SW480 (cell line): ENCODE data around the gene RBFA.
A peak's percentile ranks its signal among the peaks of the same experiment; 100 is the strongest.
"Not testable (repeated sequence)": the region's sequence is repeated elsewhere in the genome, so short reads cannot be mapped to it uniquely, and the experiment has no call there.

Source experiments
- DNase-seq: peaks from one replicate; pipeline ENCODE4 v3.0.0-alpha.2; 2016; ENCODE audit warnings: low spot score

Gene RBFA, protein sequence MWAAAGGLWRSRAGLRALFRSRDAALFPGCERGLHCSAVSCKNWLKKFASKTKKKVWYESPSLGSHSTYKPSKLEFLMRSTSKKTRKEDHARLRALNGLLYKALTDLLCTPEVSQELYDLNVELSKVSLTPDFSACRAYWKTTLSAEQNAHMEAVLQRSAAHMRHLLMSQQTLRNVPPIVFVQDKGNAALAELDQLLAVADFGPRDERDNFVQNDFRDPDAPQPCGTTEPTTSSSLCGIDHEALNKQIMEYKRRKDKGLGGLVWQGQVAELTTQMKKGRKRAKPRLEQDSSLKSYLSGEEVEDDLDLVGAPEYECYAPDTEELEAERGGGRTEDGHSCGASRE

DNA sequence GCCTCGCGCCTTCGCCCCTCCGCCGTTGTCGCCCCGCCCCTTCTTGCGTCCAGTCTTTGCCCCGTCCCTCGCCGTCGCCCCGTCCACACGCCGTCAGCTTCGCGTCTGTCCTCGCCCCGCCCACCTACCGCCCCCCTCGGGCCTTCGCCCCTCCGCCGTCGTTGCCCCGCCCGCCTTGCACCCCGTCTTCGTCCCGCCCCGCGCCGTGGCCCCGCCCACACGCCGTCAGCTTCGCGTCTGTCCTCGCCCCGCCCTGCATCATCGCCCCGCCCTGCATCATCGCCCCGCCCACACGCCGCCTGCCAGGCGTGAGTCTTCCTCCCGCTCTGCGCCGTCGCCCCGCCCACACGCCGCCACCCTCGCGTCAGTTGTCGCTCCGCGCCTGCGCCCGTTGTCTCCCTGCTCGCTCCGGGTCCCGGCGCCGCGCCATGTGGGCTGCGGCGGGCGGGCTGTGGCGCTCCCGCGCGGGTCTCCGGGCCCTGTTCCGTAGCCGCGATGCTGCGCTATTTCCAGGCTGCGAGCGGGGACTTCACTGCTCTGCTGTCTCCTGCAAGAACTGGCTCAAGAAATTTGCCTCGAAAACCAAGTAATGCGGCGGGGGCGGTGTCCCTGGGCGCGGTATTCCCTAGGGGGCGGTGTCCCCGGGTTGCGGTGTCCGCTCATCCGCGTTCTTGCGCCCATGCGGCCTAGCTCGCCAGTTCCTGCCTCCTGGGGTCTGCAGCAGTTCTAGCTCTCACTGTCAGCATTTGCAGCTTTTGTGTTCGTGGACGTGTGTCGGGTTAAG, at the start of gene RBFA:
TSS of gene RBFA (plus strand) at position 367 of the 784 bp plus-strand sequence. CDS start at position 429, 62 bp downstream.
- DNase-seq: peak; percentile 86

DNA sequence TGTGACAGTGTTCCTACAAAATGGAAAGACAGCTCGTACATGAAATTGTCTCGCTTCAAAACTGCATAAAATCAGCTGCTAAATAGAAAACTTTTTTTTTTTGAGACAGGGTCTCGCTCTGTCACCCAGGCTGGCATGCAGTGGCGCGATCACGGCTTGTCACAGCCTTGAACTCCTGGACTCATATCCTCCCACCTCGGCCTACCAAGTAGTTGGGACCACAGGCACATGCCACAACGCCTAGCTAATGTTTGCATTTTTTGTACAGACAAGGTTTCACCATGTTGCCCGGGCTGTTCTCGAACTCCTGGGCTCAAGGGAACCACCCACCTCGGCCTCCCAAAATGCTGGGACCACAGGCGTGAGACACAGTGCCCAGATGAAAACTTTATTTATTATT, 49.1 kb upstream of the RBFA start:
- no peak for DNase-seq

DNA sequence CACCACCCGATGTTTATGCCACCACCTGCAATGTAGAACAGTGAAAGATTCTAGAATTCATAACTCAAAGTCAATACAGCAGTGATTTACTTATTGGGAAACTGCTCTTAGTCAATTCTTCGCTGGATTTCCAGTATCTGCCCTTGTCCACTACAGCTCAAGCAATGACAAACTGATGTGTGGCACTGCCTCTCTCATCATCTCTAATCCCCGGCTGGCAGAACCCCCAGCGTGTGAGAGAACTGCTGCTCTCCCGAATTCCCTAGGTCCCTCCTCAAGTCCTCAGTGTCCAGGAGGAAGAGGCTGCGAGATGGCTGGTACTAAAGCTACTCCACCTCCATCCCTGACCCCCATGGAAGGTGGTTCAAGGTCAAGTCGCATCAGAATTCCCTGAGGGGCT, 47.5 kb upstream of the RBFA start:
- no peak for DNase-seq

DNA sequence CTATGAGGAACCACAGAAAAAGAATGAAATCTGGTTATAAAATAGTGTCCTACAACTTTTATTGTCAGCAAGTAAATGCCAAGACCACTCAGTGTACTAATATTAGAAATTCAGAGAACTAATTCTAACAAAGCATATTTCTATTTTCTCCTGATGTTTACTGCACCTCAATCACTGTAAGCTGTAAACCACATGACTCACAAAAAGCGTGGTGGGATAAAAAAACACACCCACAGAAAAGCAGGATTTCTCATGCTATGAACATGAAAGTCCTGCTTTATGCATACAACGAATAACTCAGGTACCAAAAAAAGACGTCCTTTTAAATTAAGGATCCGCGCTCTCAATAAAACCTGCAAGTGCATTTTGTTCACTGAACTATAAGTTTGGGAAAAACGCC, 46.7 kb upstream of the RBFA start:
- no peak for DNase-seq

DNA sequence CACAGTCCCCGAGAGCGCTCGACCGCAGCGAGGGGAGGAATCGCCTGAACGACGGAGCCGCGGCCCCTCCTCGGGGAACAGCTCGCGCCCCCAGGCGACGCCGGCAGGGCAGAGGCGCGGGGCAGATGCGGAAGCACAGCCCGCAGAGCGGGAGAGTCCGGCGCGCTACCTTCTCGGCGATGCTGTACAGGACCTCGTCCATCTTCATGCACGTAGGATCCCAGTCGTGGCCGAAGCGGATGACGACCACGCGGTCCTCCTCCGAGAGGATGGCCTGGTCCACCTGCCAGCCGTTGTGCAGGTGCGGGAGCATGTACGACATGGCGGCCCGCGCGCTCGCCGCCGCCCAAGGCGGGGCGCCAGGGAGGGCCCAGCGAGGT, 46.2 kb upstream of the RBFA start:
- peak; percentile 31 for DNase-seq

DNA sequence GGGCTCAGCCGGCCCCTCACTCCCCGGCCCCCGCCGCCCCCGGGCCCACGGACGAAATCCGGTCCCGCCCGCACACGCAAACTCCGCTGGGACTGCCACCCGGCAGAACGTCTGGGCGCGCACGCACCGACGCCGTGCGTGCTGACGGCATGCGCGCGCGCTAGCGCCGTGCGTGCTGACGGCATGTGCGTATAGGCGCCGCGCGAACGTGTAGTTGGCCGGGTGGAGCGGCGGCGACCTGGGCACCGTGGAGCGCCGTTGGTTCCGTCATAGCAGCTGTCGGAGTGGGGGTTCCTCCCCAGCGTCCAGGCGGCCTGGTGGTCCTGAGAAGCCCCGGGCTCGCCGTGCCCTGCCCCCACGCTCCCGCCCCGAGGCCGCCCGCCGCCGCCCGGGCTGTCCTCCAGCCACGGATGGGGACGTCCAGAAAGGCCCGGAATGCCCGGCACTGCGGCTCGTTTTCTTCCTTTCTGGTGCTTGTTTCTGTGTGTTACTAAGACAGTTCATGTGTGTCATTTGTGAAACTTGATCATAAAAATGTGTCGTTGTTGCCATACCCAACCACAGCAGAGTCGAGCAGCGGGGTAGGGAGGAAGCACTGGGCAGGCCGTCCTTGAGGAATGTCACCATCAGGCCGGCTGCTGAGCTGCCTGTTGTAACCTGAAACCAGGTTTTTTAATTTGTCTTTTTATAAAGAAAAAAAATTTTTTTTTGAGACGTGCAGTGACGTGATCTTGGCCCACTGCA, 45.6 kb upstream of the RBFA start, which contains the start of gene TXNL4A:
TSS of gene TXNL4A (minus strand) at position 113 of the 744 bp plus-strand sequence. CDS start 171 bp downstream, outside the sequence.
- peak; percentile 64 for DNase-seq

DNA sequence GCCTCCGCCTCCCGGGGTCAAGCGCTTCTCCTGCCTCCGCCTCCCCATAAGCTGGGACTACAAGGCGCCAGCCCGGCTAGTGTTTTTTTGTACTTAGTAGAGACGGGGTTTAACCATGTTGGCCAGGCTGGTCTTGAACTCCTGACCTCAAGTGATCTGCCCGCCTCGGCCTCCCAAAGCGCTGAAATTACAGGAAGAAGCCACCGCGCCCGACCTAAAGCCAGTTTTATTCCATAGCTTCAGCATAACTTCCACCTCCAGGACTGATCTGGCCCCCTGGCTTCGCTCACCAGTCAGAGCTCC, 45.1 kb upstream of the RBFA start:
- DNase-seq: no peak

DNA sequence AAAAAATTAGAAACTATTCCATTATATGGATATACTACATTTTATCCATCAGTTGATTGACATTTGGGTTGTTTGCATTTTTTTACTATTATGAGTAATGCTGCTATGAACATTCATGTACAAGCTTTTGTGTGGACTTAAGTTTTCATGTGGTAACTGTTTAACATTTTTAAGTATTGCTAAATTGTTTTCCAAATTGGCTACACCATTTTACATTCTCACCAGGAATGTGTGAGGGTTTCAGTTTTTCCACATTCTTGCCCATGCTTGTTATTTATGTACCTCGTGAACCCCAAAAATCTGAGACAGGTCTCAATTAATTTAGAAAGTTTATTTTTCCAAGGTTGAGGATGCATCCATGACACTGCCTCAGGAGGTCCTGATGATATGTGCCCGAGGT, 42.7 kb upstream of the RBFA start:
- no peak for DNase-seq

DNA sequence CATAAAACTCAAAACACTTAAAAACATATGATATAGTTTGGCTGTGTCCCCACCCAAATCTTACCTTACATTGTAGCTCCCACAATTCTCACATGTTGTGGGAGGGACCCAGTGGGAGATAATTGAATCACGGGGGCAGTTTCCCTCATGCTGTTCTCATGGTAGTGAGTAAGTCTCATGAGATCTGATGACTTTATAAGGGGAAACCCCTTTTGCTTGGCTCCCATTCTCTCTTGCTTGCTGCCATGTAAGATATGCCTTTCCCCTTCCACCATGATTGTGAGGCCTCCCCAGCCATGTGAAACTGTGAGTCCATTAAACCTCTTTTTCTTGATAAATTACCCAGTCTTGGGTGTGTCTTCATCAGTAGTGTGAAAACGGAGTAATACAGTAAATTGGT, 34.5 kb upstream of the RBFA start:
- not testable (repeated sequence) for DNase-seq

DNA sequence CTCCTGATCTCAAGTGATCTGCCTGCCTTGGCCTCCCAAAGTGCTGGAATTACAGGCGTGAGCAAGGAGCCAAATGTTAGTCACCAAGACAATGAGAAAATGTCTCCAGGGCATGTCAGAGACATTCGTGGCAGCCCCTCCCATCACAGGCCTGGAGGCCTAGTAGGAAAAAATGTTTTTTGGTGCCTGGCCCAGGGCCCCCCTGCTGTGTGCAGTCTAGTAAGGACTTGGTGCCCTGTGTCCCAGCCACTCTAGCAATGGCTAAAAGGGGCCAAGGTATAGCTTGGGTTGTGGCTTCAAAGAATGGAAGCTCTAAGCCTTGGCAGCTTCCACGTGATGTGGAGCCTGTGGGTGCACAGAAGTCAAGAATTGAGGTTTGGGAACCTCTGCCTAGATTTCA, 33.4 kb upstream of the RBFA start:
- DNase-seq: no peak

DNA sequence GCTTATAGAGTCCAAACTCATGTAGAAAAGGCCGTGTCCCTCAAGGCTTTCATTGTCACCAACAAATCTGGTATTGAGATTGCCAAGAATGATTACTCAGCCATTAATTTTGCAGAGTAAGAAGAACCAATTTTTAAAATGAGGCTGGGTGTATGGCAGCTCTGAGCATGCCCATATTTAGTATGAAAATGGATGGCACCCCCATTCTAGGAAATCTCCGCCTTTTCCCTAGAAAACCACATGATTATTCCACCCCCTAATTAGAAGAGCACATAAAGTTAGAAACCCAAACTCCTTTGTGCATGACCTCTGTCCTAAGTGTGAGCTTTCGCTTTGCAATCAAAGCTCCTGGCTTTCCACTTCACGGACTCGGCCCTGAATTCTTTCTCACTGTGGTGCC, 31.8 kb upstream of the RBFA start:
- no peak for DNase-seq

DNA sequence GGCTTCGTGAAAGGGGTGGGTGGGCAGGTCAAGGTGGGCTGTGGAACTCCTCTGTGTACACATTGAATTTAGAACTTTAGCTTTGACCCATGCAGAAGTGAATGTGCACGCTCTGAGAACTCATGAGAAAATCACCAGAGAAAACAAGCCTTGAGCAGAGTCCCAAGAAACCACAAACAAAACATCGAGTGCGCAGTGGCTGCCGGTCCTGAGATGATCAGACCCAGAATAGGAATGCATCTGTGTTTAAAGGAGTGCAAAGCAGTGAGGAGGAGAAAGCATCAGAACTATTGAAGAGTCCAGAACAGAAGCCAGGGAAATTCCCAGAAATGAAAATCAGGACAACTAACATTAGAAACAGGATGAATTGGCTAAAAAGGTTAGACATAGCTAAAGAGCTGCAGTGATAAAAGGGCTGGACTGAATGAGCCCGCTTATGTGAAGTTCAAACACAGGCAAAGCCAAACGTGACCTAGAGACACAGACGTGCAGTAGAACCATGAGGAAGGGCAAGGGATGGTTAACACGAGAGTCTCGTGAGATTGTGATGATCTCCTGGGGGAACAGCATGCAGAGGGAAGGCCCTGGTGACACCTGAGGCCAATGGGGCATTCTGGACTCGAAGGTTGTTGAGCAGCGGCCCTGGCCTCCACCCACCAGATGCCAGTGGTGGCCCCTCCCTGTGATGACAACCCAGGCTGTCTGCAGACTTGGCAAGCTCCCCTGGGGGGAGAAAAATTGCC, 29.5 kb upstream of the RBFA start:
- no peak for DNase-seq

DNA sequence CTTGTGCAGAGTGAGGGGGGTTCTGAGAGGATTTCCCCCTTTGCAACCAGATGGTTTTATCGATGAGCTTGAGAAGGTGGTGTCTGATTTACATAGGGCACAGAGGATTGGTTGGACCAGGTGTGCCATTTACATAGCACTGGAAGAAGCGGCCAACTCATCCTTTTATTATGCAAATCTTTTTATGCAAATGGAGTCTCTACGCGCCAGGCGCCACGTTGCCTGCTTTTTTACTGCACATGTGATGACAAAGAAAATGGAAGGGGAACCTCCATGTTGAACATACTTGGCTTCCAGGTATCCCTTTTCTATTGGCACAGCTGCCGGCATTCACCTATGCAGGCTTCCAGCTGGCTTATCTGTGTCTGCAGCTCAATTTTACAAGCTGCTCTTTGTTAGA, 27.5 kb upstream of the RBFA start:
- DNase-seq: no peak

DNA sequence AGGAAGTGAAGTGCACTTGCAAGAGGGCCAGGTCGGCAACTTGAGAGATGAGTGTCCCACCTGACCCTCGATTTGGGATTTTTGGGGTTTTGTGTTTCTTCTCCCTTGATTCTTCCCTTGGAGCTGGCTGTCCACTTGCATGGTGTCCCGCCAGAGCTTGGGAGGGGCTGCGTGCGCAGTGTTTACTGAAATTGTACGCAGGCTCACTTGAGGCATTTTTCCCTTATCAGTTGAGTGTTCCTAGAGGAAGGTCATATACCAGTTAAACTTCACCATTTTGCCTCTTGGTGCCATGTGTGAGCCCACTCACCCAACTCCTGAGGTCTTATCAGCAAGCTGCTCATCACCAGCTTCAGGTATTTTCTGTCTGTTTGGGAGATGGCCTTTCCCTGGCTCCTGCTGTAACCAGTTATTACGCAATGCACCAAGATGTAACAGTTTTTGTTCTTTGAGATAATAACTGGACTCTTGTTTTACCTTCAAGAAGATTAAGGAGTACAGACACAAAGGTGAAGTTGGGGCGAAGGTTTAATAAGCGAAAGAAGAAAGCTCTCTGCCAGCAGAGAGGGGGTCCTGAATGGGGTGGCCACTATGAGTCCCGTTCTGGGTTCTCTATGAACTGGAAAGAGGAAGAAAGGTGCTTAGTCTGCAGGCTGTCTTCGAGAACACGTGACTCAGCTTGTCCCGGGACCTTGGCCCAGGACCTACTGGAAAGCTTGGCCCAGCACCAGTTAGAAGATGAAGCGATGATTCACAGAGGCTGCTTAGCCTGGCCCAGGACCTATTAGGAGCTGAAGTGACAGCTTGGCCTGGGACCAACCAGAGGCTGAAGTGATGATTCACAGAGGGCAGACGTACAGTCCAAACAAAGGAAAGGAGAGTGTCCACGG, 24.3 kb upstream of the RBFA start:
- DNase-seq: no peak

DNA sequence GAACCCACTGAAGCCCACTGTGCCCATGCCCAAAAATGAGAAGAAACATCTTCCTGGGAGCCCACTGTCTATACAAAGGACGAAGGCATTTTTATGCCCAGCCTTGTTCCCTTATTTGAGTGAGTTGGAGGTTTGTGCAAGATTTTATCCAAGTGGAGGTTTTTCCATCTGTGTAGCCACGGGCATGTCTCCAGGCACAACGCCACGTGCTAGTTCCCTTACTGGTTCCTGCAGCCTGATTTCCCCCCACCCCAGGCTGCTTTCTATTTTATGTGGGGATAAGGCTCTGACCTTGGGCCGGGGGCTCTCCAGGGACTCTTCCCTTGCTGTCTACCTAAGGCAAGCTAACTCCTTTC, 23.7 kb upstream of the RBFA start:
- no peak for DNase-seq

DNA sequence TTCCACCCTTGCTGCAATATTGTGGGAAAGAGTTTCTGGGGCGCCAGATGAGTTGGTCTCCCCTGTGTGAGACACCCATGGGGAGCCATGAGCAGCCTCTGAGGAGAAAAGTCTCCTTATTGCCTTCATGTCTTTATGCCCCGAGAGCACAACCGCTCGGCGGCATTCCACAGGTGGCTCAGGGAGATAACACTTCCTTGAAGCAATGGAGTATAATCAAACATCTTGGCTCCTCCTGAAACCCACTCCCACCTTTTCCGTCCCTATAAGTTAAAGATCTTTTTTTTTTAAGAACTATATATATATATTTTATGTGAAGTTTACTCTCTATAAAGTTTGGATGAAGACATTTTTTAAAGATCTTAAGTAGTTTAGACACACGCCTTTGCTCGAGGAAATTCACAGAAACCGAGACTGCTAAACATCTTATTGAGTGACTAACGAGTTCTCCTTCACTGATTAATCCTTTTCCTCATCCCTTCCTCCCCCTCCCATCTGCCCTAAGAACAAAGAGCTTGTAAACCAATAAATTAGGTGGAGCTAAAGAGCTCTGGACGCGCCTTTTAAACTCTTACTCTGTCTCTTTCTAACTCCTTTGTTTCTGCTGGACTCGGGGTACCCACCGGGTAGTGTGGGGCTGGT, 22.6 kb upstream of the RBFA start:
- DNase-seq: not testable (repeated sequence)

DNA sequence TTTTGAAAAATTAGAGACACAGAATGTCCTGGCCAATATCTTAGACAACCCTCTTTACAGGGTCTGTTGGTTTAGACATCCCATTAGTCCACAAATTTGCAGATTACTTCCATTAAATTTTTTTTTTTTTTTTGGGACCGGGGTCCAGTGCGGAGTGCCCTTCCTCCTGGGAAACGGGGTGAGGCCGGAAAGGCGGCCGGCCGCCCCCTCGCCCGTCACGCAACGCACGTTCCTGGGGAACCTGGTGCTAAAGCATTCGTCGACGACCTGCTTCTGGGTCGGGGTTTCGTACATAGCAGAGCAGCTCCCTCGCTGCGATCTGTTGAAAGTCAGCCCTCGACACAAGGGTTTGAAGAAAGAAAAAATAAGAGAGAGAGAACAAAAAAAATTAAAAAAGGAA, 21.5 kb upstream of the RBFA start:
- DNase-seq: no peak

DNA sequence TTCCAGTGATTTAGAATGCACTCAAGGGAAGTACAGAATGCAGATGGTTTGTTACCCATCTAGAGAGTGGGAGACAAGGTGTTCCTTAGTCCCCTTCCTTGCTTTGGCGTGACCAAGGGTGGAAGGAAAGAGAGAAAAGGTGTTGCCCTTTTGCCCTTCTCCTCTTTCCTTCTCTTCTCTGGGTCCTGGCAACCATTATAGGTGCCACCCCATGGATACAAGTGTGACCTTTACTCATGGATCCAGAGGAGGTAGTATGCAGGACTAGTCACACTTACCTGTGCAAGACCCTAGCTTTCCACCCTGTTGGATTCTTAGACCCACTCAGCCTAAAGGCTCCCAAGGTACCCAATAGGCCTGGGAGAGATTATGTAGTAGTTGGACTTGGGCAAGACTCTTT, 11.6 kb upstream of the RBFA start:
- no peak for DNase-seq

DNA sequence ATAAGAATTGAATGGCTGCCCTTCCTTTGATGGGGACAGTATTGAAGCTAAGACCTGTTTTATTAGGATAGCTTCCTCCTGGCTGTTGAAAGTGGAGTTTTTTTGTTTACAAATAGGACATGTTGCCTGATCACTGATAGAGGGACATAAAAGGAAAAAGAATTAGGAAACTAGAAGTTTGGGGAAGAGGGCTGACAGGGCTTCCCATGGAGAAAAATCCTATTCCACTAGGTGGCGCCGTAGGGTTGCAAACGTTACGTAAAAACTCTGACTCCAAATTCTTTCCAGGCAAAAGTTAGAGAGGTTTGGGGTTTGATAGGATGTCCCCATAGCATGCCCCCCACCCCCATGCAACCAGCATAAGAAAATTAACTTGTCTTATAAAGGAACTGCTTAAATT, 11.1 kb upstream of the RBFA start:
- no peak for DNase-seq

DNA sequence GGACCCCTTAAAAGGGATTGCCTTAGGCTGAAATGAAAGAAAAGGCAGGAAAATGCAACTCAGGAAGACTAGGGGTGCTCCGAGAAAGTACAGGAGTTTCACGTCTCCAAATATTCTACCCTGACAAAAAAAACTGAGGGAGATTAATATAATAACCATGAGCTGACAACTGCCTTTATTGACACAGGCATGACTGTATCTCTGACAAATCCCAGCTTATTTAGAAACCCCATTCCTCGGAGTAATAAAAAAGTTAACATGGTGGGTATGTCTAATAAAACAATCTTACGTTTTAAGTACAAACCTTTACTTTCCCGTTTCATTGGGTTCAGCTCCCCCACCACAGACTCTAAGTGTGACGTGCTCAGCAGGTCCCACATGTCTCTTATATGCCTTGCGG, 7.9 kb upstream of the RBFA start:
- no peak for DNase-seq

DNA sequence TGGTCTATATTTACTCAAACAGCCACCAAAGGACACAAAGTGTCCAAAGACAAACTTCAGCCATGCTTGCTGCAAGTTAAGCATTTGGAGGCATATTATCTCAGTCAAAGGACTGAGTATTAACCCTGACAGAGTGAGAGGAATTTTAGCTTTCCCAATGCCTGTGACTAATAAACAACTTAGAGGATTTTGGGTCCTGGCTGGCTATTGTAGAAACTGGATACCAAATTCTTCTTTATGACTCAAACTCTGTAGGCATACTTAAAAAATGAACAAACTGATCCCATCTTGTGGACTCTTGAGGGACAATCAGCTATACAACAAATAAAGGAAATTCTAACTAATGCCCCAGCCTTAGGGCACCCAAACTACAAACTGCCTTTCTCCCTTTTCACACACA, 6.5 kb upstream of the RBFA start:
- not testable (repeated sequence) for DNase-seq
